Omental fat pad (tissue), 4 donors: Measurements from ENCODE around the gene PILRB. TPM values are rescaled to one million over a fixed set of nuclear protein-coding genes. Genes with fewer than 3 reads are reported as not detected.
"Not testable (repeated sequence)": the region's sequence is repeated elsewhere in the genome, so short reads cannot be mapped to it uniquely, and the experiment has no call there.

ENCODE experiments used
- ATAC-seq: fragments of 150-250 bp; one replicate; pipeline ENCODE4 v1.9.1; 2016; ENCODE audit warnings: mild to moderate bottlenecking, moderate library complexity; ENCODE audit not compliant: low FRiP score
- DNase-seq: peaks from one replicate; pipeline ENCODE4 v3.0.0-alpha.2; 2019; ENCODE audit warnings: low spot score
- total RNA-seq, 4 donors: library from RNA; depleted of rRNA; stranded (reverse); fragments of >200 nt; gene quantifications; one replicate each; pipeline ENCODE4 v1.1.0, GENCODE V29; 2016
- TF ChIP-seq, protein P1 (sequence below), 3 donors: fragments of 450-650 bp; IDR thresholded peaks; one replicate each; pipeline ENCODE4 v1.5.1; 2016 to 2017; ENCODE audit warnings: antibody characterized with exemption in 3 of 3, mild to moderate bottlenecking in 3 of 3, moderate library complexity in 2 of 3

The PILRB gene
- total RNA-seq, 4 donors from 2014 or later: 25.0 to 83.5 (median 36.9) TPM

DNA sequence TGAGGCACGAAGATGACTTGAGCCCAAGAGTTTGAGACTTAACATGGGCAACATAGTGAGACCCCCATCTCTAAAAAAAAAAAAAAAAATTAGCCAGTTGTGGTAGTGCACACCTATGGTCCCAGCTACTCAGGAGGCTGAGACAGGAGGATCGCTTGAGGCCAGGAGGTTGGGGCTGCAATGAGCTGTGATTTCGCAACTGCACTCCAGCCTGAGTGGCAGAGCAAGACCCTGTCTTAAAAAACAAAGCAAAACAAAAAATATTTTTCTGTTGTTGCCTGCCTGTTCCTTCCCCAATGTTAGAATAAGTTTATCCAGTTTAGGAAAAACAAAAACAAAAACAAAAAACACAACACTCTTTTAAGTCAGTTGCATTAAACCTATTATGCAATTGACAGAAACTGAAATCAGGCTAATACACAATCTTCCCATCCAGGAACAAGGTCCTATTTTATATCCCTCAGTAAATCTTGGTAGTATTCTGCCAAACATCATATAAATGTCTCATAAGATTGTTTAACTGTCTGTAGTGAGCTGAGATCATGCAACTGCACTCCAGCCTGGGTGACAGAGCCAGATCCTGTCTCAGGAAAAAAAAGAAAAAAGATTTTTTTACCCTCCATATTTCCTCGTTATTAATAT, 20.3 kb downstream of the PILRB start:
- DNase-seq: no peak
- TF ChIP-seq, protein P1, sequence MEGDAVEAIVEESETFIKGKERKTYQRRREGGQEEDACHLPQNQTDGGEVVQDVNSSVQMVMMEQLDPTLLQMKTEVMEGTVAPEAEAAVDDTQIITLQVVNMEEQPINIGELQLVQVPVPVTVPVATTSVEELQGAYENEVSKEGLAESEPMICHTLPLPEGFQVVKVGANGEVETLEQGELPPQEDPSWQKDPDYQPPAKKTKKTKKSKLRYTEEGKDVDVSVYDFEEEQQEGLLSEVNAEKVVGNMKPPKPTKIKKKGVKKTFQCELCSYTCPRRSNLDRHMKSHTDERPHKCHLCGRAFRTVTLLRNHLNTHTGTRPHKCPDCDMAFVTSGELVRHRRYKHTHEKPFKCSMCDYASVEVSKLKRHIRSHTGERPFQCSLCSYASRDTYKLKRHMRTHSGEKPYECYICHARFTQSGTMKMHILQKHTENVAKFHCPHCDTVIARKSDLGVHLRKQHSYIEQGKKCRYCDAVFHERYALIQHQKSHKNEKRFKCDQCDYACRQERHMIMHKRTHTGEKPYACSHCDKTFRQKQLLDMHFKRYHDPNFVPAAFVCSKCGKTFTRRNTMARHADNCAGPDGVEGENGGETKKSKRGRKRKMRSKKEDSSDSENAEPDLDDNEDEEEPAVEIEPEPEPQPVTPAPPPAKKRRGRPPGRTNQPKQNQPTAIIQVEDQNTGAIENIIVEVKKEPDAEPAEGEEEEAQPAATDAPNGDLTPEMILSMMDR (IDR thresholded peaks at IDR 0.05): no peak
- ATAC-seq: no peak

DNA sequence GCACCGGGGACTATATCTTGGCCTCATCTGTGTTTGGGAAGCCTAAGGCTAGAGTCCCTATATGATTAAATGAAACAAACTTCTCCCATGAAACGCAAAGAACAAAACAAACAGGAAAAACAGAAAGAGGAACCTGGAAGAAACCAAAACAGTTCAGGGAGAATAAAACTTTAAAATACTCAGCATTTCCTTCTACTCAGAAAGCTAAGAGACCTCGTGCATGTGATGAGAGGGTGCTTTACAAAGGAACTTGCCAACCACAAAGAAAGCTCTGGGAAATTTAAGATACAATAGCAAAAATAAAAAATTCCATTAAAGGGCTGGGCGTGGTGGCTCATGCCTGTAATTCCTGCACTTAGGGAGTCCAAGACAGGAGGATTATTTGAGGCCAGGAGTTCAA, 22.3 kb downstream of the PILRB start:
- TF ChIP-seq, protein P1 (IDR thresholded peaks at IDR 0.05): no peak
- ATAC-seq: no peak
- no peak for DNase-seq

DNA sequence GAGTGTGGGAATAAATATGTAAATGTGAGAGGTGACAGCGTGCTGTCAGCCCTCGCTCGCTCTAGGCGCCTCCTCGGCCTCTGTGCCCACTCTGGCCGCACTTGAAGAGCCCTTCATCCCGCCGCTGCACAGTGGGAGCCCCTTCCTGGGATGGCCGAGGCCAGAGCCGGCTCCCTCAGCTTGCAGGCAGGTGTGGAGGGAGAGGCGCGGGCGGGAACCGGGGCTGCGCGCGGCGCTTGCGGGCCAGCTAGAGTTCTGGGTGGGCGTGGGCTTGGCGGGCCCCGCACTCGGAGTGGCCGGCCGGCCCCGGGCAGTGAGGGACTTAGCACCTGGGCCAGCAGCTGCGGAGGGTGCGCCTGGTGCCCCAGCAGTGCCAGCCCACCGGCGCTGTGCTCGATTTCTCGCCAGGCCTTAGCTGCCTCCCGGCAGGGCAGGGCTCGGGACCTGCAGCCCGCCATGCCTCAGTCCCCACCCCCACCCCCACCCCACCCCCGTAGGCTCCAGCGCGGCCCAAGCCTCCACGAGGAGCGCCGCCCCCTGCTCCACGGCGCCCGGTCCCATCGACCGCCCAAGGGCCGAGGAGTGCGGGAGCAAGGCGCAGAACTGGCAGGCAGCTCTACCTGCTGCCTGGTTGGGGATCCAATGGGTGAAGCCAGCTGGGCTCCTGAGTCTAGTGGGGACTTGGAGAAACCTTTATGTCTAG, 23.8 kb downstream of the PILRB start:
- not testable (repeated sequence) for ATAC-seq, DNase-seq

DNA sequence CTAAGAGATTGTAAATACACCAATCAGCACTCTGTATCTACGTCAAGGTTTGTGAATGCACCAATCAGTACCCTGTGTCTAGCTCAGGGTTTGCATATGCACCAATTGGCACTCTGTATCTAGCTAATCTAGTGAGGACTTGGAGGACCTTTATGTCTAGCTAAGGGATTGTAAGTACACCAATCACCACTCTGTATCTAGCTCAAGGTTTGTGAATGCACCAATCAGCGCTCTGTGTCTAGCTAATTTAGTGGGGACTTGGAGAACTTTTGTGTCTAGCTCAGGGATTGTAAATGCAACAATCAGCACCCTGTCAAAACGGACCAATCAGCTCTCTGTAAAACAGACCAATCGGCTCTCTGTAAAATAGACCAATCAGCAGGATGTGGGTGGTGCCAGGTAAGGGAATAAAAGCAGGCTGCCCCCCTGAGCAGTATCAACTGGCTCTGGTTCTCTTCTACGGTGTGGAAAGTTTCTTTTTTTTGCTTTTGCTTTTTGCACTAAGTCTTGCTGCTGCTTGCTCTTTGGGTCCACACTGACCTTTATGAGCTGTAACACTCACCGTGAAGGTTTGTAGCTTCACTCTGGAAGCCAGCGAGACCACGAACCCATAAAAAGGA, 24.4 kb downstream of the PILRB start:
- not testable (repeated sequence) for DNase-seq, ATAC-seq

DNA sequence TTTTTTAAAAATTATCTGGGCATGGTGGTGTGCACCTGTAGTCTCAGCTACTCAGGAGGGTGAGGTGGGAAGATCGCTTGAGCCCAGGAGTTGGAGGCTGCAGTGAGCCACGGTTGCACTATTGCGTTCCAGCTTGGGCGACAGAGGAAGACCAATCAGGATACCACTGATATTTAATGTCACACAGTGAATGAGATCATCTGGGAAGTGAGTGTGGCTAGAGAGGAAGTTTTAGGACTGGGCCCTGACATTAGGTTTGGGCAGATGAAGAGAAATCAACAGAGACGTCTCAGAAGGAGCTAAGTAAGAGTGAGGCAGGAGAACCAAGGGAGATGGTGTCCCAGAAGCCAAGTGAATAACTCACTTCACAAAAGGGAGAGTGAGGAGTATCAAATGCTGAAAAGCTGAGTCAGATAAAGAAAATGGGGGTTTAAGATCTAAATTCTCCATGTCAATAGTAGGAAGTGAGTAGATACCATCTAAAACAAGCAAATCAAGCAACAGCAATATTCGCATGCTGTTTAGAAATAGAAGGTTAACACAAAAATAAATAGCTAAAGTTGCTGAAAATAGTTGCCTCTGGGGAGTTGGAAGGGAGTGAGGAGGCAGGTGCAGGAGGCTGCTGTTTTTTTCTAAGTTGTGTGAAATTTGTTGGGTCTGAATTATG, 26.8 kb downstream of the PILRB start:
- ATAC-seq (no peak), DNase-seq (no peak)
- TF ChIP-seq, protein P1 (IDR thresholded peaks at IDR 0.05): no peak

DNA sequence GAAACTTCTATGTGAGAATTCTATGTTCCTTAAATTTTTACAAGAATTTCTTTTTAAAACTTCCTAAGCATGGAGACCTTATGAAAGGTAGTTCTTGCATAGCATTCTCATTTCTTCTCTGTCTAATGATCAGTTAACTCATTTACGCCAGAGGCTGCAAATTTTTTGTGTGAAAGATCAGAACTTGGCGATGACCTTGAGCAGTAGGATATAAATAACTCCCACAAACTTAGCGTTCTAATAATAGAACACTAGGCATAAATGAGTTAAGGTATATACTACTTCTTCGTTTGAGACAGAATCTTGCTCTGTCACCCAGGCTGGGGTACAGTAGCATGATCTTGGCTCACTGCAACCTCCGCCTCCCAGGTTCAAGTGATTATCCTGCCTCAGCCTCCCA, 29.0 kb downstream of the PILRB start:
- ATAC-seq (no peak), DNase-seq (no peak)
- TF ChIP-seq, protein P1 (IDR thresholded peaks at IDR 0.05): no peak

DNA sequence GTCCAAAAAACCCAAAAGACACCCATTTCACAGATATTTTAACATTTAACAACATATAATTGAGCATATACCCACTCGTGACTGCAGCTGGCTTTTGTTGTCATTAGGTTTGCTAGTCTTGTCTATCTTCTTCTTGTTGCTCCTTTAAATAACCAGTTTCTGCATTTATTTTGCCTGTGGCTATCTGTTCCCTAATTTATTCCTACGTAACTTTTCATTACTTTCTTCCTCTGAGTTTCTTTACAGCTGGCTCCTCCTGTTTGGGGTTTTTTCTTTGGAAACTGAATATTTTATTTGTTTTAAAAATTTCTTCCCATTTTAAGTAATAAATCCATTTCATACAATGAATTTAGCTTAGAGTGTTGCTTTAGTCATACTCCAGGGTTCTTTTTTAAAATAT, 29.8 kb downstream of the PILRB start:
- no peak for ATAC-seq
- TF ChIP-seq, protein P1 (IDR thresholded peaks at IDR 0.05): no peak

More for the DNA sequence above, 29.8 kb downstream of the PILRB start:
- no peak for DNase-seq
